SHP77 (cell line): ENCODE measurements around the gene ARID5B.
"Not testable (repeated sequence)": the region's sequence is repeated elsewhere in the genome, so short reads cannot be mapped to it uniquely, and the experiment has no call there.

Experiments used
- DNase-seq, 2 experiments: peaks; one replicate each; lab custom pipeline; 2025; lab: John Stamatoyannopoulos, UW

Gene ARID5B, protein sequence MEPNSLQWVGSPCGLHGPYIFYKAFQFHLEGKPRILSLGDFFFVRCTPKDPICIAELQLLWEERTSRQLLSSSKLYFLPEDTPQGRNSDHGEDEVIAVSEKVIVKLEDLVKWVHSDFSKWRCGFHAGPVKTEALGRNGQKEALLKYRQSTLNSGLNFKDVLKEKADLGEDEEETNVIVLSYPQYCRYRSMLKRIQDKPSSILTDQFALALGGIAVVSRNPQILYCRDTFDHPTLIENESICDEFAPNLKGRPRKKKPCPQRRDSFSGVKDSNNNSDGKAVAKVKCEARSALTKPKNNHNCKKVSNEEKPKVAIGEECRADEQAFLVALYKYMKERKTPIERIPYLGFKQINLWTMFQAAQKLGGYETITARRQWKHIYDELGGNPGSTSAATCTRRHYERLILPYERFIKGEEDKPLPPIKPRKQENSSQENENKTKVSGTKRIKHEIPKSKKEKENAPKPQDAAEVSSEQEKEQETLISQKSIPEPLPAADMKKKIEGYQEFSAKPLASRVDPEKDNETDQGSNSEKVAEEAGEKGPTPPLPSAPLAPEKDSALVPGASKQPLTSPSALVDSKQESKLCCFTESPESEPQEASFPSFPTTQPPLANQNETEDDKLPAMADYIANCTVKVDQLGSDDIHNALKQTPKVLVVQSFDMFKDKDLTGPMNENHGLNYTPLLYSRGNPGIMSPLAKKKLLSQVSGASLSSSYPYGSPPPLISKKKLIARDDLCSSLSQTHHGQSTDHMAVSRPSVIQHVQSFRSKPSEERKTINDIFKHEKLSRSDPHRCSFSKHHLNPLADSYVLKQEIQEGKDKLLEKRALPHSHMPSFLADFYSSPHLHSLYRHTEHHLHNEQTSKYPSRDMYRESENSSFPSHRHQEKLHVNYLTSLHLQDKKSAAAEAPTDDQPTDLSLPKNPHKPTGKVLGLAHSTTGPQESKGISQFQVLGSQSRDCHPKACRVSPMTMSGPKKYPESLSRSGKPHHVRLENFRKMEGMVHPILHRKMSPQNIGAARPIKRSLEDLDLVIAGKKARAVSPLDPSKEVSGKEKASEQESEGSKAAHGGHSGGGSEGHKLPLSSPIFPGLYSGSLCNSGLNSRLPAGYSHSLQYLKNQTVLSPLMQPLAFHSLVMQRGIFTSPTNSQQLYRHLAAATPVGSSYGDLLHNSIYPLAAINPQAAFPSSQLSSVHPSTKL

DNA sequence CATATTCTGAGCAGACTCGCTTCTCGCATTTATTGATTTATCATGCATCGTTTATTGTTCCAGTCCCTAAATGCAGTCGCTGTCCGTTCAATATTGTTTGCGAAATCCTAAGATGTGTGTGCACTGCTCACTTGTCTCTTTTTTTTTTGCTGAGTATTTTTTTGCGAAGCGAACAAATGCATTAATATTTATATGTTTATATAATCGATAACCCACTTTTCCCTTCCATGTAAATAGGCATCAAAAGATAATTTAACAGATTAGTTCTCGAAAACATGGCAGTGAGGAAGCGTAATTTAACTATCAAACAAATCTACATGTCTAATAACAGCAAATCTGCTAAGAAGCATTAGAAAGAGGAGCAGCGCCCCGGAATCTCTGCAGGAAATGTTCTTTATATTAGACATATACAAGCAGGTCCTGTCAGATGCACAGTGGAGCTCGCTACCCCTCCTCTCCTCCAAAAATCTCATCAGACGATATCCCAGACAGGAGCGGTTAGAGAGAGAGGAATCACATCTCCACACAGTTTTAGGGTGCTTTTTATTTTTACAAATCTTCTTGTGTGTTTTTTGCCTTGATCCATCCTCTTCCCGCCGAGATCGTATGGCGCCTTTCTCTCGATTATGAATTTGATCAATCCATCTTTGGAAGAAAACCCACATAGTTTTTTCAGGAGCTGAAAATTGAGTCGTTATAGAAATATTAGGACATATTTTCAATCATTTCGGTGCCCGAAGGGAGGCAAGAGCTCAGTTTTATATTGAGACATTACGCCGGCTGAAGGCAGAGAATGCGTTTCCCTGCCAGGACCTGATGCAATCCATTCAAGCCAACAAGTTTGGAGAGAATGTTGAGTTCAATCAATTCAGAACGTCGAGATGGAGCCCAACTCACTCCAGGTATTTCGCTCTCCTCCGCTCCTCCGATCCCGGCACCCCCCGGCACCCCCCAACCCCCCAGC lies at the start of gene ARID5B:
Gene ARID5B (plus strand): TSS at position 871 of the 964 bp plus-strand sequence. CDS start 11 bp downstream, at position 882.
- peak; percentile 10 to 49 for DNase-seq

DNA sequence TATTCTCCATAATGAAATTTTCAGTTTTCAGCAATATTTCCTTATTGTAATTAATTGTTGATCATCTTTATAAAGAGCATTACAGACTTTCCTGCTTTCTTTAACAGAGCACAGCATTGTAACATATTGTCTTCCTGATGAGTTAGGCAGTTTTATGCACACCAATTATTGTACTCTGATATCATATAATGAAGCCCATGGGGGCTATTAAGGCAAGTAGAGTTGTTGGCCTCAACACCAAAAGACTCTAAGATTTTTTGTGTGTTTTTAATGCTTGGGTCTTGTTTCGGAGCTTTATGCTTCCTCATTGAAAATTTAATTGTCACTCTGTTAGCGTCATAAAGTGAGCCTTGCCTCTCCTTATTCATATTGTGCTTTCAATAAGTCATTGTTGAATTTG lies 49.2 kb upstream of the ARID5B start:
- DNase-seq, result no peak

DNA sequence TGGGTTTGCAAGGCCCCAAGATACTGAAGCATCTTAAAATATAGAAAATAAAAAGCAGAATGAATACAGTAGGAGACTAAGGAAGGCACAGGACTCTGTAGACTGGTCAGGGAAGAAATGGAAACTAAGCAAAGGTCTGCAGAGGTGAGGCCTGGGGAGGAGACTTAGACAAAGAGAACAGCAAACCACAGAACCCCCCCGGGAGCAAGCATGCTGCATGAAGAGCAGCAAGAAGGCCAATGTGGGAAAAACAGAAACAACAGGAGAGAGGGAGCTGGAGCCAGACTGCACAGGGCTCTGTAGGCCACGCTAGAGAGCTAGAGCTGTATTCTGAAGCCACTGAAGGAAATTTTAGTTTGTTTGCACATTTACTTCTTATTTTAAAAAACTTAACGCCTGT lies 45.7 kb upstream of the ARID5B start:
- no peak for DNase-seq

DNA sequence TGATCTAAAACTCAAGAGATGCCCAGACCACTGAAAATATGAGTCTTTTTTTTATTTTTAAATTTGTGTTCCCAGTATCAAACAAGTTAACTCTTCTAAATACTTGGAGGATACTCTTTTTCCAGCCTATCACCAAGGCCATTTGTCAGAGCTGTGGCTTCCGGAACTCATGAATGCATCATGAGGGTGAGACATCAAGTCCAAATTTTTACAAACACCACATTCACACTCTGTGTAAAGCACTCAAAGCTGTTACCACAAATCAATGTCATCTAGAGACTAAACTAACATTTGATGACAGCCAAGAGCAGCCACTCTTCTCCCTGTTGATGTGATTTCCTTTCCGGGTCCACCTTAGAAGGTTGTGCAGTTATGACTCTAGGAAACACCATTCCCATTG lies 43.8 kb upstream of the ARID5B start:
- no peak for DNase-seq

DNA sequence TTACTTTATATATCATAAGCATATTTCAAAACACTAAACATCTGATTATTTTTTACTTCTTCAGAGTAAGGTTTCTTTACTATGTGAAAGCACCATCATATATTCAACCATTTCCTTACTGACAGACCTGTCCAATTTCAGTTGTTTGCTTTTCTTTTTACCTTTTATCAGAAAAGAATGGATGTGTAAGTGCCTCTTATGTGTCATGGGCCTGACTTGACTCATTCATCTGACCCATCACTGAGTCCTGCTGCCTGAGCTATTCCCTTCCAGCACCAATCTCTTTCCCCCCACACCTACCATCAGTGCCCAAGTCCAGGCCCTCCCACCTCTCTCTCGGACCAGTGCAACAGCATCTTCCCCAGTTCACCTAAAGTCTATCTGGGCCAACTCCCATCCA lies 41.7 kb upstream of the ARID5B start:
- DNase-seq, result no peak

DNA sequence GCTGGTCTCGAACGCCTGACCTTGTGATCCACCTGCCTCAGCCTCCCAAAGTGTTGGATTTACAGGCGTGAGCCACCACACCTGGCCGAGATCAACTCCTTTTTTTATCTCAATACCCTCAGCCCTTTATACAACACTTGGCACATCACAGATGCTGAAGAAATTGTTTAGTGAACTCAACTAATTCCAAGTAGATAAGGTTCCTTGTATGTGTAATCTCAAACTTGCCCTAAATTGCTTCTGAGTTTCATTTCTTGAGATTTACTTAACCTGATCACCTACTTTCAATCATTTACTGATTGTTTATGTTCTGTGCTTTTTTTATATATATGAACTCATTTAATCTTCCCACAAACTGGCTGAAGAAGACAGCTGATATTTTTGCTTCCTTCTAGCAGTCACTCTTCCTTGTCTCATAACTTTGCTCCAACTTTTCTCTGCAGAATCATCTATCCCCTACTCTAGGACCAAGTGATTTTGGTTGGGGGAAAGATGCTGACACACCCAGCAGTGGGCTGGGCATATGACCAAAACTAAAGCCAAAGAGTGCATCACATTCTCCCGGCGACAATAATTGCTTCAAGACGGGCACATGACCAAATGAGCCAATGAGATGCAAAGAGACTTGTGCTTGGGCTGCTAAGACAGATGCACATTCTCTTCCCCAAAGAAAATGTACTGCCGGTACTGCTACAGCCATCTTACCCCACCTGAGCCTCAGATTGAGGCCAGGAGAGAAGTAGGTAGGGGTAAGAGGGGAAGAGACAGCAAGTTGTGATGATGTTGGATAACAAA lies 40.3 kb upstream of the ARID5B start:
- DNase-seq, result no peak

DNA sequence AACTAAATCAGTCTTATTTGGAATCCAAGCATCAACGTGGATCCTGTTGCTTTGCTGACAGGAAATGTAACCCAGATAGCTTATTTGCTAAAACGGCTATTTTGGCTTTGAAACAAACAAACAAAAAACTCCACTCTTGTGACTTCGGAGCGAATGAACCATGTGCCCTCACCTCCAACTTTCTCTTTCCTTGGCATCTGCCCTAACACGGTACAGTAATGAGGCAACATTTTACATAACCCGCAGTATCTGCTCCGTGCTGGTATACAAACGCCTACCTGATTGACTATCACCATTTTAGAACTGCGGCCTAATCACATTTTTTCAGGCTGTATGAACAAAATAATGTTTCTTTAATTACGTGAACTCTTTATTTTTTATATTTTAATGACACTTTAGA lies 37.5 kb upstream of the ARID5B start:
- no peak for DNase-seq

DNA sequence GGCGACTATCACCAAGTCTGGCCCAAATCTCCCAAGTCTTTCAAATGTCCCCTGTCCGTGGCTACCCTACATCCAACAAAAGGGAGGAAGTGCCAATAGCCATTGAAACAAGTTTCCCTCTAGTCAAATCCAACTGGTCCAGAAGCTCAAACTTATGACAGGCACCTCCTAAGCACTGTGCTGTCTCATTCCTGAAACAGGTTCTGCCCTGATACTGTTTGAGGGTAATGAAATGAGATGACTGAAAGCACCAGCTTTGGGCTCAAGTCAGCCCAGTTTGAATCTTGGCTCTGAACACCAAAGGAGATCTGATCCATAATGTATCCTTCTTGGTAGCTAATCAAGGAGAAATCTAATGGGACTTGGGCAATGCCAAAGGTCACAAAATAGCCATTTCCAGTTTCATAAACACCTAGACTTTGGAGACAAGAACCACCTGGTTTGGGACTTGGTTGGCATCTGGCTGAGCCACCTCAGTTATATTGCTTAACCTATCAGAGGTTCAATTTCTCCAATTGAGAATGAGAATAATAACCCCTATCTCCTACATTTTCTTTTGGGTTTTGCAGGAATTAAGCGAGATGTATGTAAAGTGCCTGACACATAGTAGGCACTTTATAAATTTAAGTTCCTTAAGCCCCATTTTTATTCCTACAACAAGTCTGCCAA lies 34.7 kb upstream of the ARID5B start:
- DNase-seq, result no peak

DNA sequence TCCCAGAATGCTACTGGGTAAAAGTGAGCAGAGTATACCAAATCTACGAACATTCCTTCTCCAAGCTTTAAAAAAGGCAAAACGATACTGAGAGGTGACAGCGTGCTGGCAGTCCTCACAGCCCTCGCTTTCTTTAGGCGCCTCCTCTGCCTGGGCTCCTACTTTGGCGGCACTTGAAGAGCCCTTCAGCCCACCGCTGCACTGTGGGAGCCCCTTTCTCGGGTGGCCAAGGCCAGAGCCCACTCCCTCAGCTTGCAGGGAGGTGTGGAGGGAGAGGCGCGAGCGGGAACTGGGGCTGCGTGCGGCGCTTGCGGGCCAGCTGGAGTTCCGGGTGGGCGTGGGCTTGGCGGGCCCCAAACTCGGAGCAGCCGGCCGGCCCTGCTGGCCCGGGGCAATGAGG lies 34.1 kb upstream of the ARID5B start:
- not testable (repeated sequence) for DNase-seq

DNA sequence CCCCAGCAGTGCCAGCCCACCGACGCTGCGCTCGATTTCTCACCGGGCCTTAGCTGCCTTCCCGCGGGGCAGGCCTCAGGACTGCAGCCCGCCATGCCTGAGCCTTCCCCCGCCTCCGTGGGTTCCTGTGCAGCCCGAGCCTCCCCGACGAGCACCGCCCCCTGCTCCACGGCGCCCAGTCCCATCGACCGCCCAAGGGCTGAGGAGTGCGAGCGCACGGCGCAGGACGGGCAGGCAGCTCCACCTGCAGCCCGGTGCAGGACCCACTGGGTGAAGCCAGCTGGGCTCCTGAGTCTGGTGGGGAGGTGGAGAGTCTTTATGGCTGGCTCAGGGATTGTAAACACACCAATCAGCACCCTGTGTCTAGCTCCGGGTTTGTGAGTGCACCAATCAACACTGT lies 33.7 kb upstream of the ARID5B start:
- peak; percentile 2 to 30 for DNase-seq

DNA sequence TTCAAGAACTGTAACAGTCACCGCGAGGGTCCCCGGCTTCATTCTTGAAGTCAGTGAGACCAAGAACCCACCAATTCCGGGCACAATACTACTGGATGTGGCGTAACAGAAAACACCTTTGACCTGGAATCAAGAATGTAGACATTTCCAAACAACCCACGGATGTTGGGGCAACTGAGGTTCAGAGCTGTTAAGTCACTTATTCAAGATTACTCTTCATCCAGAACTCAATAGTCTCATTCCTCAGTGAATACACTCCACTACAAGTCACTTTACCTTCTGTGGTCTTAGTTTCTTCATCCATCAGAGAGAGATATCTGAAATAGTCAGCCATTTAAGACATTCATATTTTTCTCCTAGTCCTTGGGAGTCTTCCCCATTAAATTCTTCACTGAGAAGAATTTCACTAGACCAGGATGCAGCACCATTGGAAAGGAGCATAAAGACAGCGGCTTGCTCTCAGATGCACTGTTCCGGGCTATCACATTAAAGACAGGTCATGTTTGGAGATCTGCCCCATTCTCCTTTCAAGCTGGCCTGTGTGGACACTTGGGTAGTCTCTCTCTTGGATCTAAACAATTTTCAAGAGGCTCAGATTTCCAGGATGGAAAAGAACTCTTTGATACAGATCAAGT lies 32.3 kb upstream of the ARID5B start:
- no peak for DNase-seq

DNA sequence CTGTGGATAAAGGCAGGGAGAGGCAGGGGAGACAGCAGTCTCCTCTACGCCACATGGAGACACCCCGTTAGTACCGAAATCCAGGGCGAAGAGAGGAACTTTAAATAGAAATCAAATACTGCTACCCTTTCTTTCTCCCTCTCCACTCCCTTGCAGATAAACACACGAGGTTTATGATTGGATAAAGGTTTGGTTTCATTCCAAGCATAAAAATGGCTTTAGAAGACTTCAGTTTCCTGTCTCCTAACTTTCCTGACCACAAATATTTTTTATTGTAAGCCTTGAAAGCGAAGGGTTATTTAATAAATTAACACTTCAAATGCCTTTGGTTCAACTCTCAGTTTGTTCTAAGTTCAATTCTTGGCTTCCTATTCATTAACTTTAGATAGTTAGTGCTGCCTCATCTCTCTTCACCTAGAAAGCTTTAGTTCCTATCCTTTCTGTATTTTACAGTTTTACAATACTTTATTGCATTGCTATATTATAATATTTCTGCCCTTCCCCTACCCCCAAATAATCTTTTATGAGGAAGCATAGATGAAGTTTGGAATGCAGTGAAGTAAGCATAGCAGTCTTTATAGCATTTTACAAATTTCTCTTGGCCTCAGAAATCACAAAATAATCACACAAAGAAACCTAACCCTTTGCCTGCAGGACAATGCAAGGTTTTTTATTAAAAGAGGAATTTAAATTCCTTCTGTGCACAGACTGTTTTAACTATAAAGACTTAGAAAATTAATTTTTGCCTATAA lies 31.5 kb upstream of the ARID5B start:
- DNase-seq, result no peak

DNA sequence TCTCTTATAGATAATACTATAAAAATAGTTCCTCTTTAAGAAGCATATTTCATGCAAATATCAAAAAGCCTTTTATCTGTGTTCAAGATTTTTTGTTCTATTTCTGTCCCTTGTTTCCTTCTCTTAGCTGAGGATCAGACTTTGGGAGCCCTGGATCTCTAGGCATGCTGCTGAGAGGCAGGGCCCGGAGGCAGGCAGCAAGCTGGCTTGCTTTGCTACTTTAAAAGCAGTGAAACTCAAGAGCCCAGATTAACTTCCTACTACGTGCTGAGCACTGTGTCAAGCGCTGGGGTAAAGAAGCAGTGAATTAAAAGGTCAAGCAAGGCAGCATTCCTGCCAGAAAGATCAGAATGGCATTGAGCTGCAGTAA lies 31.0 kb upstream of the ARID5B start:
- DNase-seq, result no peak

DNA sequence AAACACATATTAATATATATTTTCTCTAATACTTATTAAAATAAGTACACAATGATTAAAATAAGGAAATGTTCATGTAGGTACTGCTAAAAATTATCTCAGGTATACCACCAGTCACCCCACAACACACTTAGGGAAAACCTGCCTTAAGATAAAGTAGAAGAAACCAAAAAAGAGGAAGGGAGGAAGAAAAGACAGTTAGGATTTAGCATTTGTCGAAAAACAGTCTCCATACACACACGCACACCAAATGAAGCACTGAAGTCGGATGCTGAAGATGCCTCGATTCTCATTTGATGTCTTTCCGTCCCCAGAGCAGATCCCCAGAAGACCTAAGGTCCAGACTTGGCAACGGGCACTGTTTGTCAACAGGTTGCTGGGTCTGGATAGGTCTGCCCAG lies 30.0 kb upstream of the ARID5B start:
- DNase-seq, result no peak

DNA sequence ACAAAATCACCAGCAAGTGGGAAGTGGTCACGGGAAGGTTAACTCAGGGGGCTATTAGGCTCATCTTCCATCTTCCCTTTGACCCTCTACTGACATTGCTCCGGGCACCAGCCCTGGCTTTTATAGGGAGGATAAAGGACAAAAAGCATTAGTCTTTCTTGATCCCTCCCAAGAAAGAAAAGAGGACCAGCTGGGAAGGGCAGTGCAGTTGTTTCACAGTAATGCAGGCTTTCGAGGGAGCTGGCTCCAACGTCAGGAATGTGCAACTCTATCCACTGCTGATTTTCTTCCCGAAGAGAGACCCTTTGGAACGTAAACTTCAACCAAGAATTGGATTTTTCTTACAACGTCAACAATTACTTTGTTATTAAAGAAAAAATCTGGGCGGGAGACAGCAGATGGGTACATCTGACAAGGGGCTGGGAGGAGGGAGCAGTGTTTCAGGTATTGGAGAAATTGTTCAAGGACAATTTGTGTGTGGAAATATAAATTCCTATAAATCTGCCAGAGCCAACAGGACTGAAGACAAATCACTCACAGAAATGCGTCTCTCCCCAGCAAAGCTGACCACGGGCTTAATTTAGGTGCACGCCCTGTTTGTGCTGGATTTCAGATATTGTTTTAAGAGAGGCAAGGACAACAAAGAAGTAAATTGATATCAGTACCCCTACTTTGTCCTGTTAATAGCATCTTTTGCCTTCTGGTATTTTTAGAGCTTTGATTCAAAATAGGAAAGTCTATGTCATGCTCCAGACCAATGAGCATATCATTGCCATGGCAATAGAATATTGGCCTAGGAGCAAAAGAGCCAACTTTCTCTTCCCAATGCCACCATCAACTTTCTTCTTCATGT lies 23.4 kb upstream of the ARID5B start:
- DNase-seq, result no peak

DNA sequence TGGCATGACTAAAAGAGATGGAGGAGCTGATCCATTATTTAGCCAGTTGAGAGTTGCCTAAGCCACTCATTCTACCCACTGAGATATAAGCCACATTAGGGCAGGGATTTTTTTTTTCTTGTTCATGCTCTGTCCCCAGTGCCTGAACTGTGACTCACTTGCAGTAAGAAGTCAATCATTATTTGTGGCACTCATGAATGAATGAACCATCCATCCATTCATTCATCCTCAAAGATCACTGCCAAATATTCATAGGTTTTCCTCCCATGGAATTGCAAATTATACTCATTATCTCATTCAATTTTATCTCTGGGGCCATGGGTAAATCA lies 22.8 kb upstream of the ARID5B start:
- no peak for DNase-seq

DNA sequence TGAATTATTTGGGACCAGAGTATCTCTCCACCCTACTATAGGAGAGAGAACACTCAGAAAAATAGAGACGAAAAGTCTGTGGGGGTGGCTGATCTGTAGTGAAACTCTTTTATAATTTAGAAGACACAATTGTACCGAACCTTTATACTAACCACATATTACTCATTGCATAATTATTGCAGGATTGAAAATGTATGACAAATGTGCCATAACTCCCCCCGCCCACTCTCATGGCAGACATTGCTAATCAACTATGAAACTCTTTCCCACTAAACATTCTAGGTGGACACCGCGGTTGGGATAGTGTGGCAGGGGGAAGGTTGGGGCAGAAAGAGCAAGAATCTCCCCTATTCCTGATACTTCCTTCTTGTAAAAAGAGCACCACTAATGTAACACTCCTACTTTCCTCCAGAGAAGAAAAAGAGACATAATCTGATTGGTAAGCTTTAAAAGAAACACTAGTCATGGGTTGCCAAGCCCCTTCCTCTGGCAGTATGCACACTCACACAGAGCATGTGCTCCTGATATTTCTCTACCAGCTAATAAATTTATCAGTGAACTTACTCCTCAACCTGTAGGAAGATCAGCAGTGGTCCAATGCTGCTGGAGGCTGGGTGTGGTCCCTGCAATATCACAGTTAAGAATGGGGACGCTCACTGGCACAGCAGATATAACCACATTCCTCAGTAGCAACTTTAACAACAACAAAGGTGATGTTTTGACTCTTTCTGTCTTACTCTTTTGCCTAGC lies 18.7 kb upstream of the ARID5B start:
- no peak for DNase-seq
